ENCODE data around the gene PAWR.

- TF ChIP-seq, protein P1, sequence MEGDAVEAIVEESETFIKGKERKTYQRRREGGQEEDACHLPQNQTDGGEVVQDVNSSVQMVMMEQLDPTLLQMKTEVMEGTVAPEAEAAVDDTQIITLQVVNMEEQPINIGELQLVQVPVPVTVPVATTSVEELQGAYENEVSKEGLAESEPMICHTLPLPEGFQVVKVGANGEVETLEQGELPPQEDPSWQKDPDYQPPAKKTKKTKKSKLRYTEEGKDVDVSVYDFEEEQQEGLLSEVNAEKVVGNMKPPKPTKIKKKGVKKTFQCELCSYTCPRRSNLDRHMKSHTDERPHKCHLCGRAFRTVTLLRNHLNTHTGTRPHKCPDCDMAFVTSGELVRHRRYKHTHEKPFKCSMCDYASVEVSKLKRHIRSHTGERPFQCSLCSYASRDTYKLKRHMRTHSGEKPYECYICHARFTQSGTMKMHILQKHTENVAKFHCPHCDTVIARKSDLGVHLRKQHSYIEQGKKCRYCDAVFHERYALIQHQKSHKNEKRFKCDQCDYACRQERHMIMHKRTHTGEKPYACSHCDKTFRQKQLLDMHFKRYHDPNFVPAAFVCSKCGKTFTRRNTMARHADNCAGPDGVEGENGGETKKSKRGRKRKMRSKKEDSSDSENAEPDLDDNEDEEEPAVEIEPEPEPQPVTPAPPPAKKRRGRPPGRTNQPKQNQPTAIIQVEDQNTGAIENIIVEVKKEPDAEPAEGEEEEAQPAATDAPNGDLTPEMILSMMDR (conservative IDR thresholded peaks at IDR 0.05): no peak
- TF ChIP-seq ZFX (IDR thresholded peaks at IDR 0.05): no peak
Observed at GRCh38 chr12:79558924-79559469, 131.8 kb downstream of the PAWR start.

All from C4-2B (cell line).